Left kidney (tissue), 8 donors: ENCODE data around the gene ZBTB25. TPM values are rescaled to one million over a fixed set of nuclear protein-coding genes. Genes with fewer than 3 reads are reported as not detected.
A peak's percentile ranks its signal among the peaks of the same experiment; 100 is the strongest.

Experiments used
- DNase-seq: peaks from one replicate; pipeline ENCODE4 v3.0.0-alpha.2; 2013
- long read RNA-seq, 8 donors: transcript quantifications; one replicate each; lab custom pipeline, GENCODE V29; 2026
- polyA plus RNA-seq: library from polyadenylated mRNA; unstranded; fragments of 120-200 nt; gene quantifications from one replicate; pipeline ENCODE4 v1.2.1, GENCODE V29; 2013; ENCODE audit not compliant: insufficient read length

ZBTB25 gene, protein sequence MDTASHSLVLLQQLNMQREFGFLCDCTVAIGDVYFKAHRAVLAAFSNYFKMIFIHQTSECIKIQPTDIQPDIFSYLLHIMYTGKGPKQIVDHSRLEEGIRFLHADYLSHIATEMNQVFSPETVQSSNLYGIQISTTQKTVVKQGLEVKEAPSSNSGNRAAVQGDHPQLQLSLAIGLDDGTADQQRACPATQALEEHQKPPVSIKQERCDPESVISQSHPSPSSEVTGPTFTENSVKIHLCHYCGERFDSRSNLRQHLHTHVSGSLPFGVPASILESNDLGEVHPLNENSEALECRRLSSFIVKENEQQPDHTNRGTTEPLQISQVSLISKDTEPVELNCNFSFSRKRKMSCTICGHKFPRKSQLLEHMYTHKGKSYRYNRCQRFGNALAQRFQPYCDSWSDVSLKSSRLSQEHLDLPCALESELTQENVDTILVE
- 14.6 TPM for polyA plus RNA-seq
- long read RNA-seq, donor 1, full-length matches to known transcripts: 2 of 40 reads
- long read RNA-seq, donor 1, partial matches to known transcripts: 0 of 40 reads
- long read RNA-seq, donor 1, other reads (novel, unspliced or antisense): 38 of 40 reads
- long read RNA-seq, donor 2, full-length matches to known transcripts: 2 of 54 reads
- long read RNA-seq, donor 2, partial matches to known transcripts: 29 of 54 reads
- long read RNA-seq, donor 2, other reads (novel, unspliced or antisense): 23 of 54 reads
- long read RNA-seq, donor 3, partial matches to known transcripts: 30 of 30 reads
- long read RNA-seq, donor 3, other reads (novel, unspliced or antisense): 0 of 30 reads
- long read RNA-seq, donor 4: 0 reads
- long read RNA-seq, donor 5, full-length matches to known transcripts: 2 of 2 reads
- long read RNA-seq, donor 5, partial matches to known transcripts: 0 of 2 reads
- long read RNA-seq, donor 5, other reads (novel, unspliced or antisense): 0 of 2 reads
- long read RNA-seq, donor 6, partial matches to known transcripts: 0 of 1 reads
- long read RNA-seq, donor 6, other reads (novel, unspliced or antisense): 0 of 1 reads
- long read RNA-seq, donor 7, full-length matches to known transcripts: 1 of 25 reads
- long read RNA-seq, donor 7, partial matches to known transcripts: 24 of 25 reads
- long read RNA-seq, donor 7, other reads (novel, unspliced or antisense): 0 of 25 reads
- long read RNA-seq, donor 8: 0 reads

GRCh38 chr14:64503434-64504309 lies at the start of gene ZBTB25:
ZBTB25 (minus strand) TSS chr14:64503838; CDS start chr14:64490533, 13,305 bp downstream.
- peak; percentile 86 for DNase-seq

GRCh38 chr14:64550621-64551333 lies 47.1 kb upstream of the ZBTB25 start:
- DNase-seq: no peak

- DNase-seq: no peak
Measured at GRCh38 chr14:64549791-64550620, 46.4 kb upstream of the ZBTB25 start, which contains the start of gene PPP1R36. PPP1R36 (plus strand) TSS chr14:64549961; CDS start chr14:64549998, 37 bp downstream.

- no peak for DNase-seq
Measured at GRCh38 chr14:64549016-64549415, 45.4 kb upstream of the ZBTB25 start.

DNA sequence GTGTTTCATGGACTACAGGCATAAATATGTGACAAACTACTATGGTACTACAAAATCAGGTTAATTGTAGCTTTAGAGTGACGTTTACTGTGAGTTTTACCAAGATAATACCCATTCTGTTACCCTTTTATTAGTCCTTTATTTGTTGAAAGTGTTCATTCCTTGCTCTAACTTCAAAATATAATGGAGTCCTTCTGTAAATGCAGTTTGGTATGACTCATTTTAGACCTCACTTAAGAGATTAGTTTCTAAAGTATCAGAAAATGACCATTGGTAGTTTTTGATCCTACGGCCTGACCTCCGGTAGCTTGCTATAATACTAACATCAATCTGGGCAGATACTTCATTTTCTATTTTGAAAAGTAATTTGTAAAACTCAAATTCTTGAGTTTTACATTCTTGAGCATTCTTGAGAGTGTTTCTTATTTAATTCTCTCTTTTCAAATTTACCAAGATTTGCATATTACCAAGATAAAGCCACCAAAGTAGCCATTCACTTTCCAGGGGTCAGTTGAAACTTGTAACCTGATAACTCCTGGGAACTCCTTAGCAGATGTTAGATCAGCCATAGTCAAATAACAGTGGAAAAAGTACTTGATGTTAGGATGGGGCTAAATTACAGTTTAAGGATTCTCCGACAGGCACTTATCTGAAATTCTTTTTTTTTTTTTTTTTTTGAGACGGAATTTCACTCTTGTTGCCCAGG lies 41.1 kb upstream of the ZBTB25 start:
- DNase-seq: no peak

DNA sequence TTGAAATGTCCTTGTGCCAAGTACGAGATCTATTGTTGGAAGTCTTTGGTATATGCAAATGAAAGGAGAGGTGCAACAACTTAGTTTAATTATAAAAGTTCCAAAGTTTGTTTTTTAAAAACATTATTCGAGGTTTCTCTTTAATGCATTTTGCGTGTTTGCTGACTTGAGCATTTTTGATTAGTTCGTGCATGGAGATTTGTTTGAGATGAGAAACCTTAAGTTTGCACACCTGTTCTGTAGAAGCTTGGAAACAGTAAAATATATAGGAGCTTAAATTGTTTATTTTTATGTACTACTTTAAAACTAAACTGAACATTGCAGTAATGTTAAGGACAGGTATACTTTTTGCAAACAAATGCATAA lies 39.2 kb upstream of the ZBTB25 start:
- no peak for DNase-seq

- DNase-seq: no peak
Measured at GRCh38 chr14:64541972-64542835, 38.6 kb upstream of the ZBTB25 start.

DNA sequence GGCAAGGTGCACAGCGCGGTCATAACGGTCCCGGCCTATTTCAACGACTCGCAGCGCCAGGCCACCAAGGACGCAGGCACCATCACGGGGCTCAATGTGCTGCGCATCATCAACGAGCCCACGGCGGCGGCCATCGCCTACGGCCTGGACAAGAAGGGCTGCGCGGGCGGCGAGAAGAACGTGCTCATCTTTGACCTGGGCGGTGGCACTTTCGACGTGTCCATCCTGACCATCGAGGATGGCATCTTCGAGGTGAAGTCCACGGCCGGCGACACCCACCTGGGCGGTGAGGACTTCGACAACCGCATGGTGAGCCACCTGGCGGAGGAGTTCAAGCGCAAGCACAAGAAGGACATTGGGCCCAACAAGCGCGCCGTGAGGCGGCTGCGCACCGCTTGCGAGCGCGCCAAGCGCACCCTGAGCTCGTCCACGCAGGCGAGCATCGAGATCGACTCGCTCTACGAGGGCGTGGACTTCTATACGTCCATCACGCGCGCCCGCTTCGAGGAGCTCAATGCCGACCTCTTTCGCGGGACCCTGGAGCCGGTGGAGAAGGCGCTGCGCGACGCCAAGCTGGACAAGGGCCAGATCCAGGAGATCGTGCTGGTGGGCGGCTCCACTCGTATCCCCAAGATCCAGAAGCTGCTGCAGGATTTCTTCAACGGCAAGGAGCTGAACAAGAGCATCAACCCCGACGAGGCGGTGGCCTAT lies 37.8 kb upstream of the ZBTB25 start:
- no peak for DNase-seq

DNA sequence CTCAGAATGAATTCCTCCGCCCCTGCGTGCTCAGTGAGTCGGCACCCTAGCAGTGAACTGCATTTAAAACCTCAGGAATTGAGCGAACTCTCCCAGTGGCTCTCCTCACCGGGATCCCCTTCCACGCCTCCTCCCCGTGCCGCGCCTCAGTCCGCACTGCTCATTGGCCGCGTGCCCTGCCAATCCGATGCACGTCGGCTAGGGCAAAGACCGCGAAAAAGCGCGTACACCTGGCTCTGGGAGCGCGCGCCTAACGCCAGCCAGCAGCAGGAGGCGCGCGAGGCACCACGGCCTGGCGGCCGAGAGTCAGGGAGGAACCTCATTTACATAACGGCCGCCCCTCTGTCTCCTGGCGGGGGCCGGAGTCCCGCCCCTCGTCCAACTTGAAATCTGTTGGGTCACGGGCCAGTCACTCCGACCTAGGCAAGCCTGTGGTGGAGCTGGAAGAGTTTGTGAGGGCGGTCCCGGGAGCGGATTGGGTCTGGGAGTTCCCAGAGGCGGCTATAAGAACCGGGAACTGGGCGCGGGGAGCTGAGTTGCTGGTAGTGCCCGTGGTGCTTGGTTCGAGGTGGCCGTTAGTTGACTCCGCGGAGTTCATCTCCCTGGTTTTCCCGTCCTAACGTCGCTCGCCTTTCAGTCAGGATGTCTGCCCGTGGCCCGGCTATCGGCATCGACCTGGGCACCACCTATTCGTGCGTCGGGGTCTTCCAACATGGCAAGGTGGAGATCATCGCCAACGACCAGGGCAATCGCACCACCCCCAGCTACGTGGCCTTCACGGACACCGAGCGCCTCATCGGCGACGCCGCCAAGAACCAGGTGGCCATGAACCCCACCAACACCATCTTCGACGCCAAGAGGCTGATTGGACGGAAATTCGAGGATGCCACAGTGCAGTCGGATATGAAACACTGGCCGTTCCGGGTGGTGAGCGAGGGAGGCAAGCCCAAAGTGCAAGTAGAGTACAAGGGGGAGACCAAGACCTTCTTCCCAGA lies 36.9 kb upstream of the ZBTB25 start, which contains the start of gene HSPA2:
Gene HSPA2 (plus strand): TSS at position 534 of the 995 bp plus-strand sequence. CDS start 109 bp downstream, at position 643.
- peak; percentile 99 for DNase-seq

DNA sequence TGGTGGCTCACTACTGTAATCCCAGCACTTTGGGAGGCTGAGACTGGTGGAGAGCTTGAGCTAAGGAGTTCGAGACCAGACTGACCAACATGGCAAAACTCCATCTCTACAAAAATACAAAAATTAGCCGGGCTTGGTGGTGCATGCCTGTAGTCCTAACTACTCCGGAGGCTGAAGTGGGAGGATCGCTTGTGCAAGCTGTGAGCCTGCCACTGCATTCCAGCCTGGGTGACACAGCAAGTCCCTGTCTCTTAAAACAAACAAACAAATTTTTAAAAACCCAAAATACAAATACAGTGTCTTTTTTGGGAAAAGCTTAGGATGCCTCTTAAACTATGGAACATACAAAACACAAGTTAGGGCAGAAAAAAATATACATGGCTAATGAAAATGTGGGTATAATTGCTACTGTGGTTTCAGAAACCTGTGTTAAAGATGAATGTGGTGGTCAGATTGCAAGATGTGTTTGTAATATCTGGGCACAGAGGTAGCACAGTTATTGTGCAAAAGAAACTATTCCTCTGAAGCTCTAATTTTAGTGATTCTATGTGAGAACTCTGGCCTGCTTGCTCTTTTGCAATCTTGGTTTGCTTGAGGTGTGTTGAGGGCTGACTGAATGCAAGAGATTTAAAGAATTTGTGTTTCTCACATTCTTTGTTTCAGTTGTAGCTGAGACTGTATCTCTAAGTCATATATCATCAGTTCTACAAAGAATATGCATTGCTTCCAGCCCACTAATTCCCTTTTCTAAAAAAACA lies 33.0 kb upstream of the ZBTB25 start:
- DNase-seq: no peak

- DNase-seq: no peak
Measured at GRCh38 chr14:64531567-64531966, 27.9 kb upstream of the ZBTB25 start.

- DNase-seq: no peak
Measured at GRCh38 chr14:64525354-64525753, 21.7 kb upstream of the ZBTB25 start.

DNA sequence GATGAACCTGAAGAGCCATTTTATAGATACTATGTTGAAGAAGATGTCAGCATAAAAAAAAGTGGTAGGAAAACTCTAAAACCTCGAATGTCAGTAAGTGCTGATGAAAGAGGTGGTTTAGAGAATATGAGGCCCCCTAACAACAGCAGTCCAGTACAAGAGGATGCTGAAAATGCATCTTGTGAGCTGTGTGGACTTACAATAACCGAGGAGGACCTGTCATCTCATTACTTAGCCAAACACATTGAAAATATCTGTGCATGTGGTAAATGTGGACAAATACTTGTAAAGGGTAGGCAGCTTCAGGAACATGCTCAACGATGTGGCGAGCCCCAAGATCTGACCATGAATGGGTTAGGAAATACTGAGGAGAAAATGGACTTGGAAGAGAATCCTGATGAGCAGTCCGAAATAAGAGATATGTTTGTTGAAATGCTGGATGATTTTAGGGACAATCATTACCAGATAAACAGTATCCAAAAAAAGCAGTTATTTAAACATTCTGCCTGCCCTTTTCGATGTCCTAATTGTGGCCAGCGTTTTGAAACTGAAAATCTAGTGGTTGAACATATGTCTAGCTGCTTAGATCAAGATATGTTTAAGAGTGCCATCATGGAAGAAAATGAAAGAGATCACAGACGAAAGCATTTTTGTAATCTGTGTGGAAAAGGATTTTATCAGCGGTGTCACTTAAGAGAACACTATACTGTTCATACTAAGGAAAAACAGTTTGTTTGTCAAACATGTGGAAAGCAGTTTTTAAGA lies 19.1 kb upstream of the ZBTB25 start:
- no peak for DNase-seq

DNA sequence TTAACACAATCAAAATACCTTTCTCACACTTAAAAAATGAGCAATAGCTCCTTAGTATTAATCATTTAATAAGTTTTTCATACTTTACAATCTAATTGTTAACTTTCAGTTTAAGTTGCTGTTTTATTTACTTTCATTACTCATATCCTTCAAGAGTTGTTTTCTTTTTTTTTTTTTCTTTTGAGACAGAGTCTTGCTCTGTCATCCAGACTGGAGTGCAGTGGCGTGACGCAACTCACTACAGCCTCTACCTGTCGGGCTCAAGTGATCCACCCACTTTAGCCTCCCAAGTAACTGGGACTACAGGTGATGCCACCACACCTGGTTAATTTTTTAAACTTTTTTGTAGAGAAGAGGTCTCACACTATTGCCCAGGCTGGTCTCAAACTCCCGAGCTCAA lies 17.1 kb upstream of the ZBTB25 start:
- no peak for DNase-seq
